ENCODE results near the gene EIF3L. TPM values are rescaled to one million over a fixed set of nuclear protein-coding genes. Genes with fewer than 3 reads are reported as not detected.

Gene EIF3L
- total and polyA plus RNA-seq, 9 of the 15 experiments (the other 6 are each of a cell fraction or from before 2014, with no cell fraction given): 257 to 699 (median 368) TPM

GRCh38 chr22:37933711-37934376 lies 84.6 kb downstream of the EIF3L start (continued):
- no peak for TF ChIP-seq CAMTA2 (CRISPR knock-in tag; conservative IDR thresholded peaks at IDR 0.05)
- no peak for TF ChIP-seq NUFIP1 (IDR thresholded peaks at IDR 0.05; ENCODE audit: partially characterized antibody)
- TF ChIP-seq ZNF449 (CRISPR knock-in tag; IDR thresholded peaks at IDR 0.05): no peak
- TF ChIP-seq GTF3C2 (IDR thresholded peaks at IDR 0.05; ENCODE audit: borderline replicate concordance, extremely low read depth, insufficient read length): no peak
- no peak for TF ChIP-seq ZNF445 (CRISPR knock-in tag; IDR thresholded peaks at IDR 0.05; ENCODE audit: low read depth)
- peak; percentile 70 for TF ChIP-seq JUN (IDR thresholded peaks at IDR 0.05; ENCODE audit: borderline replicate concordance, low read depth, low read length)
- TF ChIP-seq JUN (CRISPR knock-in tag; IDR thresholded peaks at IDR 0.05; ENCODE audit: borderline replicate concordance): no peak
- no peak for TF ChIP-seq CCNT2 (IDR thresholded peaks at IDR 0.05; ENCODE audit: borderline replicate concordance, extremely low read depth, insufficient read length, low read depth, low read length)
- no peak for TF ChIP-seq ZMIZ1 (IDR thresholded peaks at IDR 0.05; ENCODE audit: low read depth in 2 of 2, low read length in 2 of 2)
- no peak for TF ChIP-seq CHAMP1 (IDR thresholded peaks at IDR 0.05)
- TF ChIP-seq TARDBP (IDR thresholded peaks at IDR 0.05): no peak; the same call in 1 of the 2 replicates
- TF ChIP-seq MAZ (CRISPR knock-in tag; conservative IDR thresholded peaks at IDR 0.05 in 1 of 2, IDR thresholded peaks at IDR 0.05 in 1 of 2): peak; percentile 45 to 86; a peak in 3 of 4 replicates

All from K562 (cell line).